Measurements from ENCODE around the gene CFTR. TPM values are rescaled to one million over a fixed set of nuclear protein-coding genes. Genes with fewer than 3 reads are reported as not detected.

The CFTR gene
- total RNA-seq, 2 donors from 2014 or later, result 2.0 to 3.5 TPM

DNA sequence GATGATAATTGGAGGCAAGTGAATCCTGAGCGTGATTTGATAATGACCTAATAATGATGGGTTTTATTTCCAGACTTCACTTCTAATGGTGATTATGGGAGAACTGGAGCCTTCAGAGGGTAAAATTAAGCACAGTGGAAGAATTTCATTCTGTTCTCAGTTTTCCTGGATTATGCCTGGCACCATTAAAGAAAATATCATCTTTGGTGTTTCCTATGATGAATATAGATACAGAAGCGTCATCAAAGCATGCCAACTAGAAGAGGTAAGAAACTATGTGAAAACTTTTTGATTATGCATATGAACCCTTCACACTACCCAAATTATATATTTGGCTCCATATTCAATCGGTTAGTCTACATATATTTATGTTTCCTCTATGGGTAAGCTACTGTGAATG is 79.6 kb downstream of the CFTR start:
- Mint-ChIP-seq H3K9me3 (no peaks in the 10 kb centered on the region), H3K4me3 (no peak overlapping the region)
- 98% methylated on average over 2 of the region's 3 CpGs; no CpG with 5 or more reads in 1 of the 2 experiments for WGBS, 2 experiments (ENCODE audit: insufficient coverage in 1 of 2, insufficient read length in 1 of 2)

DNA sequence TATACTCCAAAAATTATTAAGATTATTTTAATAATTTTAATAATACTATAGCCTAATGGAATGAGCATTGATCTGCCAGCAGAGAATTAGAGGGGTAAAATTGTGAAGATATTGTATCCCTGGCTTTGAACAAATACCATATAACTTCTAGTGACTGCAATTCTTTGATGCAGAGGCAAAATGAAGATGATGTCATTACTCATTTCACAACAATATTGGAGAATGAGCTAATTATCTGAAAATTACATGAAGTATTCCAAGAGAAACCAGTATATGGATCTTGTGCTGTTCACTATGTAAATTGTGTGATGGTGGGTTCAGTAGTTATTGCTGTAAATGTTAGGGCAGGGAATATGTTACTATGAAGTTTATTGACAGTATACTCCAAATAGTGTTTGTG is 80.2 kb downstream of the CFTR start:
- no peaks in the 10 kb centered on the region for H3K9me3 Mint-ChIP-seq
- Histone ChIP-seq H3K4me3 (ENCODE audit: low read length) (no peak overlapping the region), H3K9ac (ENCODE audit: extremely low read depth, low read length, poor library complexity, severe bottlenecking) (no peak overlapping the region), H3K36me3 (ENCODE audit: control insufficient read depth, insufficient read depth, low read length) (no peaks in the 10 kb centered on the region), H3K27ac (ENCODE audit: low read depth, low read length) (no peak overlapping the region), H3K9me3 (ENCODE audit: control insufficient read depth, low read length) (no peaks in the 10 kb centered on the region), H3K4me1 (ENCODE audit: control insufficient read depth, insufficient read depth, low read length) (no peaks in the 10 kb centered on the region), H3K27me3 (ENCODE audit: control insufficient read depth, insufficient read depth, low read length, poor library complexity, severe bottlenecking) (no peaks in the 10 kb centered on the region)
- H3K27me3 Mint-ChIP-seq (ENCODE audit: insufficient read depth), result no peaks in the 10 kb centered on the region
- H3K4me1 Mint-ChIP-seq, result no peaks in the 10 kb centered on the region
- H3K27ac Mint-ChIP-seq, result no peak overlapping the region
- no peak overlapping the region for H3K4me3 Mint-ChIP-seq
- TF ChIP-seq, protein P1, sequence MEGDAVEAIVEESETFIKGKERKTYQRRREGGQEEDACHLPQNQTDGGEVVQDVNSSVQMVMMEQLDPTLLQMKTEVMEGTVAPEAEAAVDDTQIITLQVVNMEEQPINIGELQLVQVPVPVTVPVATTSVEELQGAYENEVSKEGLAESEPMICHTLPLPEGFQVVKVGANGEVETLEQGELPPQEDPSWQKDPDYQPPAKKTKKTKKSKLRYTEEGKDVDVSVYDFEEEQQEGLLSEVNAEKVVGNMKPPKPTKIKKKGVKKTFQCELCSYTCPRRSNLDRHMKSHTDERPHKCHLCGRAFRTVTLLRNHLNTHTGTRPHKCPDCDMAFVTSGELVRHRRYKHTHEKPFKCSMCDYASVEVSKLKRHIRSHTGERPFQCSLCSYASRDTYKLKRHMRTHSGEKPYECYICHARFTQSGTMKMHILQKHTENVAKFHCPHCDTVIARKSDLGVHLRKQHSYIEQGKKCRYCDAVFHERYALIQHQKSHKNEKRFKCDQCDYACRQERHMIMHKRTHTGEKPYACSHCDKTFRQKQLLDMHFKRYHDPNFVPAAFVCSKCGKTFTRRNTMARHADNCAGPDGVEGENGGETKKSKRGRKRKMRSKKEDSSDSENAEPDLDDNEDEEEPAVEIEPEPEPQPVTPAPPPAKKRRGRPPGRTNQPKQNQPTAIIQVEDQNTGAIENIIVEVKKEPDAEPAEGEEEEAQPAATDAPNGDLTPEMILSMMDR (conservative IDR thresholded peaks at IDR 0.05), result no peak
- no peak for DNase-seq
- H3K36me3 Mint-ChIP-seq (ENCODE audit: low read depth), result no peaks in the 10 kb centered on the region

More for the DNA sequence above, 79.6 kb downstream of the CFTR start:
- TF ChIP-seq, protein P1 (conservative IDR thresholded peaks at IDR 0.05), result no peak
- Histone ChIP-seq H3K27ac (ENCODE audit: low read depth, low read length) (no peak overlapping the region), H3K36me3 (ENCODE audit: control insufficient read depth, insufficient read depth, low read length) (no peaks in the 10 kb centered on the region), H3K9ac (ENCODE audit: extremely low read depth, low read length, poor library complexity, severe bottlenecking) (no peak overlapping the region), H3K27me3 (ENCODE audit: control insufficient read depth, insufficient read depth, low read length, poor library complexity, severe bottlenecking) (no peaks in the 10 kb centered on the region), H3K4me1 (ENCODE audit: control insufficient read depth, insufficient read depth, low read length) (no peaks in the 10 kb centered on the region), H3K9me3 (ENCODE audit: control insufficient read depth, low read length) (no peaks in the 10 kb centered on the region), H3K4me3 (ENCODE audit: low read length) (no peak overlapping the region)
- Mint-ChIP-seq H3K36me3 (ENCODE audit: low read depth) (no peaks in the 10 kb centered on the region), H3K27ac (no peak overlapping the region), H3K27me3 (ENCODE audit: insufficient read depth) (no peaks in the 10 kb centered on the region), H3K4me1 (no peaks in the 10 kb centered on the region)
- DNase-seq, result no peak

DNA sequence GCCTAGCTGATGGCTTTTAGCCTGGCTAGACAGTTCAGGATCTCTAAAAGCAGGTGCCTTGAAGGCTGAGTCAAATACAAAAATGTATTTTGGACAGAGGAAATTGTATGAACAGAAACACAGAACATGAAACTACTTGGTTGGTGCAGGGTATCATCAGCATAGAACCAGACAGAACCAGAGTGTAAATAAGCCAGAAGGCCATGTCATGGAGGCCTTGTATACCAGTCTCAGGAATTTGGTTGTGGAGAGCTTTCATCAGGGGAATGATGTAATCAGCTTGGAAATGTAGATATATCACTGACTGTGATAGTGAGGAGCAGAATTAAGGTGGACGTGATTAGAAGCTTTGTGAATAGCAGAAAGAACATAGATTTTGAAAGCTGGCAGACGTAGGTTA is 82.9 kb downstream of the CFTR start:
- H3K4me3 Mint-ChIP-seq, result no peak overlapping the region
- no peaks in the 10 kb centered on the region for H3K4me1 Mint-ChIP-seq
- no peaks in the 10 kb centered on the region for H3K9me3 Mint-ChIP-seq
- no peaks in the 10 kb centered on the region for H3K36me3 Mint-ChIP-seq (ENCODE audit: low read depth)
- H3K27me3 ChIP-seq (ENCODE audit: control insufficient read depth, insufficient read depth, low read length, poor library complexity, severe bottlenecking), result no peaks in the 10 kb centered on the region
- no peak overlapping the region for H3K4me3 ChIP-seq (ENCODE audit: low read length)
- no peak overlapping the region for H3K9ac ChIP-seq (ENCODE audit: extremely low read depth, low read length, poor library complexity, severe bottlenecking)
- H3K27ac Mint-ChIP-seq, result no peak overlapping the region
- no peaks in the 10 kb centered on the region for H3K36me3 ChIP-seq (ENCODE audit: control insufficient read depth, insufficient read depth, low read length)
- WGBS, 2 experiments (ENCODE audit: insufficient coverage in 1 of 2, insufficient read length in 1 of 2), result 91% methylated on average over 2 of the region's 2 CpGs; no CpG with 5 or more reads in 1 of the 2 experiments
- no peaks in the 10 kb centered on the region for H3K27me3 Mint-ChIP-seq (ENCODE audit: insufficient read depth)
- no peak for DNase-seq
- no peaks in the 10 kb centered on the region for H3K9me3 ChIP-seq (ENCODE audit: control insufficient read depth, low read length)
- TF ChIP-seq, protein P1 (conservative IDR thresholded peaks at IDR 0.05), result no peak
- H3K4me1 ChIP-seq (ENCODE audit: control insufficient read depth, insufficient read depth, low read length), result no peaks in the 10 kb centered on the region
- H3K27ac ChIP-seq (ENCODE audit: low read depth, low read length), result no peak overlapping the region
